CD4-positive, alpha-beta T cell treated with Interleukin-15 for 1 hour (primary cell): ENCODE results near the gene ARHGEF16.
A peak's percentile ranks its signal among the peaks of the same experiment; 100 is the strongest.

Experiments used
- DNase-seq: peaks from one replicate; pipeline ENCODE4 v3.0.0-alpha.2; 2020

ARHGEF16 gene

DNA sequence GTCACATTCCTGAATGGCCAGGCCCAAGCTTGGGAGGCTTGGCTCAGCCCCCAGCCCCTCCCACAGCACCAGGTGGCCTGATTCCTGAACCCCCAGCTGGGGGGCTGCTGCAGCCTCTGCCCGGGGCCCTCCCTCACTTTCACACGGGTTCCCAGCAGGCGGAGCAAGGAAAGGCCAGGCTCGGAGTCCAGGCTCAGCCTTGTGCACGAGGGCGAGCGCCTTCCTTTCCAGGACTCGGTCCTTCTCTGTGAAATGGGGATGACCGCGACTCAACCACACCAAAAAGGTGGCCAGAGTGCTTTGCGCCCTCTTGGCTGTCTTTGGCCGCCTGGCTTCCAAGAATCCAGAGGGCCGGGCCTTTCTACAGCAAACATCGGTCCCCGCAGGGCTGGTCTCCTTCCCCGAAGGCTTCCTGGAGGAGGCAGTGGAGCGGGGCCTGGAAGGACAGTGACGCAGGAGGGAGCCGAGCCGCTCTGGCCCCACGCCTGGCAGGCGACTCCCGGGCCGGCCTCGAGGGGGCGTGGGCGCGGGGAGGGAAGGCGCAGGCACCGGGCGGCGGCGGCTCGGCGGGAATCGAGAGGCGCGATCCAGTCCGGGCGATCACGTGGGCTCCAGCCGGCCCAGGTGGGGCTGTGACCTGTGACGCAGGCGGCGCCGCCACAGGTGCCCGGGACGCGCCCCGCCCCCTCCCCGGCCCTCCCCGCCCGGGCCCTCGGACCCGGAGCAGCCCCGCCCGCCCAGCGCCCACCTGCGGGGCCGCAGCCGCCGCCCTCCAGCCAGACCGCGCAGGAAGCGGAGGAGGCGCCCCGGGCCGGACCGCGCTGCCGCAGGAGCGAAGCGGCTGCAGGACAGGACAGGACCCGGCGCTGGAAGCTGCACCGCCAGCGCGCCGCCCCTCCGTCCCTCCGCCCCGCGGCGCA lies at the start of gene ARHGEF16:
TSS of gene ARHGEF16 (plus strand) at position 775 of the 920 bp plus-strand sequence. CDS start 8,420 bp downstream, outside the sequence.
- DNase-seq, result peak; percentile 40

- DNase-seq, result no peak
Measured at GRCh38 chr1:3404801-3405200, 49.7 kb upstream of the ARHGEF16 start.

GRCh38 chr1:3405491-3405890 lies 49.0 kb upstream of the ARHGEF16 start:
- no peak for DNase-seq

GRCh38 chr1:3405974-3406867 lies 48.2 kb upstream of the ARHGEF16 start:
- no peak for DNase-seq

DNA sequence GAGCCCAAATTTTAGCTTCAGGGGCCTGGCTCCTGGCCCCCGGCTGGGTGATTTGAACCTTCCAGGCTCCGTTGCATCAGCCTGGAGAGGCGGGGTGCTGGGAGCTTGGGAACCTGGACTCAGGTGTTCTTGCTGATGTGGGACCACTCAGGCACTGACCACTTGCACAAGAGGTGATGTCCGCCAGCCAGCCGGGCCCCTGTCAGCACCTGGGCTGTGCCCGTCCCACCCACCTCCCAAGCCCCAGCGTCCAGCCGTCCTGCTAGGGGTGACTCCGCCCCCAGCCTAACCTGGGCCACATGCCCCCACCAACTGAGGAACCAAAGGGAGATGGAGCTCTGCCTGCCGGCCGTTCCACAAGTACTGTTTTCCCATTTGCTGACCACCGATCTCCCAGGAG lies 47.4 kb upstream of the ARHGEF16 start:
- no peak for DNase-seq

DNA sequence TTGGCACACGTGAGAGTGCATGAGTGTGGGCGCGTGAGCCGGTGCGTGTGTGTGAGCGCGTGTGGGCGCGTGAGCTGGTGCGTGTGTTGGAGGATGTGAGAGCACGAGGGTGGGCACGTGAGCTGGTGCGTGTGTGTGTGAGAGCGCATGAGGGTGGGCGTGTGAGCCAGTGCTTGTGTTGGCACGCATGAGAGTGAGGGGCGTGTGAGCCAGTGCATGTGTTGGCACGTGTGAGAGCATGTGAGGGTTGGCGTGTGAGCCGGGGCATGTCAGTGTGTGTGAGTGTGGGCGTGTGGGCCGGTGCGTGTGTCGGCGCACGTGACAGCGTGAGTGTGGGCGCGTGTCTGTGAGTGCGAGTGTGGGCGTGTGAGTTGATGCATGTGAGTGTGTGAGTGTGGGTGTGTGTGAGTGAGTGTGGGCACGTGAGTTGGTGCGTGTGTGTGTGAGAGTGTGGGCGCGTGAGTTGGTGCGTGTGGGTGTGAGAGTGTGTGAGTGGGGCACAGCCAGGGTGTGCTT lies 45.7 kb upstream of the ARHGEF16 start:
- no peak for DNase-seq

GRCh38 chr1:3409366-3410141 lies 44.9 kb upstream of the ARHGEF16 start:
- DNase-seq, result no peak

DNA sequence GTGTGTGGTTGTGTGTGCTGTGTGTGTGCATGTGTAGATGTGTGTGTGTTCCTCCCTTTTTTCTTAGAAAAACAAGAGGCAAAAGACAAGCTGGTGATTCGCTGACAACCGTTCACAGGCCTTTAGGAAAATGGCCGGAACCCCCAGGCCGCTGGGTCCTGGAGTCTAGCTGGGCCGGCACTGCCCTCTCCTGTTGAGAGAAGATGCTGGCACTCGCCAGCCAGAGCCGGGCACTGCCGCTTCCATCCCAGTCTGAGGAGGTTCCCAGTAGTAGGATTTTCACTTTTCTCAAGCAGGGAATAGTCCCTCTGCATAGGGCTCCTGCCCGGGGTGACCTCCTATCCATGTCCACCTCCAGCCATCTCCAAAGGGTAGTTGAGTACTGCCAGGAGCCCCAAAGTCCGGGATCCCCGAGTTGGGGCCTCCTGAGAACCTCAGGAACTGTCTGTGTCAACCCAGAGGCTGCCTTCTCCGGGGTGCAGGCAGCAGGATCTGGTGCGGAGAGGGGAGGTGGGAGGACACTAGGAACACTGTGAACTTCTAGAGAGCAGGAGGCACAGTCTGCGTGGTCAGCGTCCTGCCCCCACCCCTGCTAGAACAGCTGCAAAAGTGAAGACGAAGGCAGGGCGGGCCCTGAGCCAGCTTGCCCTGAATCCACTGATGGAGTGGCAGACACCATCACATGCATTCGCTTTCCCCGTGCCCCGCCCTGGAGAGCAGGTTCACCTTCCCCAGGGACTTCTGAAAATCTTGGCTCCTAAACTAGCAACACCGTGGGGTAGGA lies 44.1 kb upstream of the ARHGEF16 start:
- no peak for DNase-seq

- no peak for DNase-seq
Measured at GRCh38 chr1:3411806-3412205, 42.7 kb upstream of the ARHGEF16 start.

DNA sequence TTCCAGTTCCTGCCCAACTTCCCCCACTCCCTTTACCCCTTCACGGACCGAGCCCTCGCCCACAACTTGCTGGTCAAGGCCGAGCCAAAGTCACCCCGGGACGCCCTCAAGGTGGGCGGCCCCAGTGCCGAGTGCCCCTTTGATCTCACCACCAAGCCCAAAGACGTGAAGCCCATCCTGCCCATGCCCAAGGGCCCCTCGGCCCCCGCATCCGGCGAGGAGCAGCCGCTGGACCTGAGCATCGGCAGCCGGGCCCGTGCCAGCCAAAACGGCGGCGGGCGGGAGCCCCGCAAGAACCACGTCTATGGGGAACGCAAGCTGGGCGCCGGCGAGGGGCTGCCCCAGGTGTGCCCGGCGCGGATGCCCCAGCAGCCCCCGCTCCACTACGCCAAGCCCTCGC lies 42.1 kb upstream of the ARHGEF16 start:
- DNase-seq, result no peak

DNA sequence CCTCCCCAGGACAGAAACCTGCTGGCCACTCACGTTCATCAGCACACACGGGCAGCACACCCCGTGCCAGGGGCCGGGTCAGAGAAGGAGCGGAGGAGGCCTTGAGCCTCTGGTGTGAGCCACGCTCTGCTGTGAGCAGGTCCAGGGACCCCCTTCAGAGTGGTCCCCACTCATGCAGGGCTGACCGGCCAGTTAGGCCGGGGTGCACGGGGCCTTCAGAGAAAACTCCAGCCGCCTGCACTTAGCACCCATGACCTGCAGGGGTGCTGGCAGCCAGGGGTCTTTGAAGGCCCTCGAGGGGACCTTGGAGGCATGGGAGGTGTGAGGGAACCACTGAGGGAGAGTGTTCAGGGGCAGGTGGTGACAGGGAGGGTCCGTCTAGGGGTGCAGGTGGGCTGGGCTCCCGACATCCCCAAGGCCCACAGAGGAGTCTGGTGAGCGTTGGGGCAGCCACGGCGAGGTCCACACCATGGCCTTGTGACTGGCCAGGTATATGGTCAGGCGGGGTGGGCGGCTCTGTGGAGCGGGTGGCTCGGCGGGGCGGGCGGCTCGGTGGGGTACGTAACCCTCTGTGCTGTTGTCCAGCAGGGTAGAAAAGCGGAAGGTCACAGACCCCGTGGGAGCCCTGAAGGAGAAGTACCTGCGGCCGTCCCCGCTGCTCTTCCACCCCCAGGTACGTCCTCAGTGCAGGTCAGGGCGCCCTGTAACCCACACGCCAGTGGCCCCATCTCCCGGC lies 40.3 kb upstream of the ARHGEF16 start:
- DNase-seq, result no peak

DNA sequence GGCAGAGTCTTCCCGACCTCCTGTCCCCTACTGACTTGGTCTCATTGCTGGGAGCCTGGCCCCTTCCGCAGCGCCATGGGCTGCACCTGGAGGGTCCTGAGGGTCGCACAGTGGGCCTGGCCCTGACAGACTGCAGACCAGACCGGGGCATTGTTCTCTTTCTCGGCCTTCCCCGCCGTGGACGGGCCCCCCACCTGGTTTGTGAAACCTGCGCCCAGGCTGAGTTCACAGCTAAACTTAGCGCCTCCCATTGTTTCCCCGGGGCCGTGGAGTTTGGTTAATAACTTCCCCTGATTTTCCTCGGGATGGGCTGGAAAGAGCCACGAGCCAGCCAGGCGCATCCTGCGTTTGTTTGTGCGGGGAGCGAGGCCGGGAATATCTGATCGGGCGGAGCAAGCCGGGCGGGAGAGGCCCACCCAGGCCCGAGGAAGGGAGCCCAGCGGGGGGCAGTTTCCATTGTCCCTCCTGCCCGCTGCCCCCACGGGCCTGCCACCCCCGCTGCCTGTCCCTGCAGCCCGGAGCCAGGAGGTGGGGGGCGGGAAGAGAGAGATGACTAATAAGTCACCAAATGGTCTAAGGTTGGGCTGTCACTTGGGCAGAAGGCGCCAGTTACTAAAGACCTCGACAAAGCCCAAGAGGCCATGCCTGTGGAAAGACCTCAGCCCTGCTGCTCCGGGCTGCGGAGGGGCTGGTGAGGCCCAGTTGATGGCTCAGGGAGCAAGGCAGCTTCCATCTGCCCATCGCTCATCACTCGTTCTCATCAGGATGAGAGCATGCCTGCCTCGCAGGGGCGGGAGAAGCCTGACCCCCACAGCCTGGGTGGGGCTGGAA lies 39.0 kb upstream of the ARHGEF16 start:
- no peak for DNase-seq

DNA sequence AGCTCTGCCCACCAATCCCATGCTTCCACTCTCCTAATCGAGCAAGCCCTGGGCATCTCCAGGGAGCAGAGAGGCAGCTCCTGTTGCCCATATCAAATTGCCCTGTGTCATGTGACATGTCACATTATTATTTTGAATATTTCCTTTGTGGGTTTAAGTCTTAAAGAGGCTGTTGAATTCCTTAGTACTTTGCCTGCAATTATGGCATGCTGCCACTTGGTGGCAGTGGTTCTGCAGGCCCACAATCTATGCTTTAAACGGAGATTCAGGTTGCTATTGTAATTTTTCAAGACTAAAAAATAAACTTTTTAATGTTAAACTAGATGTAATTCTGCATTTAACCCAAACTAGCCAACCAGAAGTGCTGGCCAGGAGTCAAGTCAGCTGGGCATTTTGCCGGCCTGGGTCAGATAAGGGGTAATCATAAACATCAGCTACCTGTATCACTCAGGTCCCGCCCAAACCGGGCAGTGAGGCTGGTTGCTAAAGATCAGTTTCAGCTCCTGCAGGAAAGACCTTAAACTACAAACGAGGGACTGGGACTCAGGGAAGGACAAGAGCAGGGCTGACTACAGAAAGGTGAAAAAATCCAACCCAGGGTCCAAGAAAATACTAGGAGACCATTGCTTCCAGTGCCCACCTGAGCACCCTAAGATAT lies 37.3 kb upstream of the ARHGEF16 start:
- DNase-seq, result no peak

GRCh38 chr1:3417934-3418333 lies 36.5 kb upstream of the ARHGEF16 start:
- no peak for DNase-seq

DNA sequence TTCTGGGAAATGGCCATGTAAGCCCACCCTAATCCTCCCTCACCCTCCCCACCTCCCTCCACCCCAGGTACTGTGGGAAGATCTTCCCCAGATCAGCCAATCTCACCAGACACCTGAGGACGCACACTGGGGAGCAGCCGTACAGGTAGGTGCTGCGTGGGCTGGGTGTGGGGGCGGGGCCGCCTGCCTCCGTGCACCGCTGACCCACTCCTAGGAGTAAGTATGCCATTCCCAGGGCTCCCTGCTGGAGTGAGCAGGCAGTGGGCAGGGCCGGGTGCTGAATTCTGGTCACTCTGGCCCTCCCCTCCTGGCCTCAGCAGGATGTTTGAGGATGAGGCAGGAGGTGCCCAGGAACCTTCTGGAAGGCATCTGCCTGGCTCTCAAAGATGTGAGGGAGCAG lies 35.9 kb upstream of the ARHGEF16 start:
- no peak for DNase-seq

- no peak for DNase-seq
Measured at GRCh38 chr1:3419415-3420204, 34.9 kb upstream of the ARHGEF16 start.

- DNase-seq, result no peak
Measured at GRCh38 chr1:3420218-3420951, 34.1 kb upstream of the ARHGEF16 start.

DNA sequence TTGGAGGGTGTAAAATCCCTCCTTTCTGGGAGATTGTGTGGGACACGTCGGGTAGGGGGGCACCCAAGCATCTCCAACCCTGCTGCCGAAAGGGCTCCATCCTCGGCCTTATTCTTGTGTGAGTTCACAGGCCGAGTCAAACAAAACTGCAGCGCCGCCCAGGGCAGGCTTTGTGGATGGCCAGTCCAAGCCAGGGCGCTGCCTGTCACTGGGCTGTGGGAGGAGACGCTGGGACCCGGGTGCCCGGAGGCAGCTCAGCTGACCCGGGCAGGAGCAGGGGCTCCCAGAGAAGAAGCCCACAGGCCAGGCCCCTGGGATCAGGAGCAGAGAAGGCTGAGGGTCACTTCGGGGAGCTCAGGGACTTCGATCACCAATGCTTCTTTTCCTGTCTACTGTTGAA lies 31.8 kb upstream of the ARHGEF16 start:
- DNase-seq, result no peak
